OCI-LY1 (cell line): Measurements from ENCODE around the gene MACROD2.

ENCODE experiments used
- H2AFZ ChIP-seq: fragments of 200-600 bp; sonication (generic), shearing (Covaris generic); 2 replicates; pipeline ENCODE4 v1.6.0; 2014; ENCODE audit warnings: antibody characterized with exemption, mild to moderate bottlenecking, low read length
- H3F3A ChIP-seq: fragments of 200-600 bp; sonication (generic), shearing (Covaris generic); 2 replicates; pipeline ENCODE4 v1.6.0; 2014; ENCODE audit warnings: mild to moderate bottlenecking, antibody characterized with exemption, low read length, moderate library complexity; ENCODE audit not compliant: insufficient read depth
- H3K27ac ChIP-seq: fragments of 200-600 bp; sonication (generic); 2 replicates; pipeline ENCODE4 v1.5.1; 2014; ENCODE audit warnings: low read length, mixed run types, mild to moderate bottlenecking, low read depth; ENCODE audit not compliant: poor library complexity, severe bottlenecking
- H3K27me3 ChIP-seq: fragments of 200-600 bp; sonication (generic); 2 replicates; pipeline ENCODE4 v1.6.0; 2014; ENCODE audit warnings: antibody characterized with exemption, mild to moderate bottlenecking, low read length, moderate library complexity; ENCODE audit not compliant: insufficient read depth
- H3K36me3 ChIP-seq: fragments of 200-600 bp; sonication (generic); 2 replicates; pipeline ENCODE4 v1.6.1; 2014; ENCODE audit warnings: mild to moderate bottlenecking, antibody characterized with exemption, low read length, moderate library complexity, mixed read lengths; ENCODE audit not compliant: insufficient read depth
- H3K4me1 ChIP-seq: fragments of 200-600 bp; sonication (generic); 2 replicates; pipeline ENCODE4 v1.5.1; 2014; ENCODE audit warnings: mild to moderate bottlenecking, low read length, moderate library complexity; ENCODE audit not compliant: insufficient read depth, severe bottlenecking
- H3K4me2 ChIP-seq: fragments of 200-600 bp; sonication (generic), shearing (Covaris generic); 2 replicates; pipeline ENCODE4 v1.6.1; 2014; ENCODE audit warnings: low read length
- H3K4me3 ChIP-seq: fragments of 200-600 bp; sonication (generic); 2 replicates; pipeline ENCODE4 v1.5.1; 2014; ENCODE audit warnings: low read length, low read depth, mild to moderate bottlenecking, mixed read lengths; ENCODE audit not compliant: poor library complexity, severe bottlenecking
- H3K79me2 ChIP-seq: fragments of 200-600 bp; shearing (Covaris generic); 2 replicates; pipeline ENCODE4 v1.6.1; 2016; ENCODE audit warnings: mixed run types, low read length, mixed read lengths; ENCODE audit not compliant: insufficient read depth
- H3K9ac ChIP-seq: fragments of 200-600 bp; sonication (generic), shearing (Covaris generic); 2 replicates; pipeline ENCODE4 v1.6.1; 2014; ENCODE audit warnings: mild to moderate bottlenecking, low read length, mixed read lengths
- H3K9me2 ChIP-seq: fragments of 200-600 bp; sonication (generic), shearing (Covaris generic); 2 replicates; pipeline ENCODE4 v1.6.1; 2014; ENCODE audit warnings: low read depth, mild to moderate bottlenecking, low read length, mixed read lengths
- H3K9me3 ChIP-seq: fragments of 200-600 bp; shearing (Covaris generic); 2 replicates; pipeline ENCODE4 v1.6.1; 2014; ENCODE audit warnings: low read length, mixed read lengths
- H4K20me1 ChIP-seq: fragments of 200-600 bp; sonication (generic), shearing (Covaris generic); 2 replicates; pipeline ENCODE4 v1.6.0; 2016; ENCODE audit warnings: mild to moderate bottlenecking, low read length; ENCODE audit not compliant: insufficient read depth
- EZH2 ChIP-seq: fragments of 200-600 bp; sonication (generic), shearing (Covaris generic); IDR thresholded peaks from 2 replicates; pipeline ENCODE4 v1.8.0; 2017; ENCODE audit warnings: borderline replicate concordance, mixed run types, mild to moderate bottlenecking, antibody characterized with exemption, low read length, moderate library complexity, mixed read lengths
- TF ChIP-seq, protein P1 (sequence below): fragments of 200-600 bp; sonication (generic), shearing (Covaris generic); IDR thresholded peaks from 2 replicates; pipeline ENCODE4 v1.5.1; 2017; ENCODE audit warnings: mild to moderate bottlenecking, antibody characterized with exemption, low read length, moderate library complexity, mixed read lengths

Gene MACROD2

DNA sequence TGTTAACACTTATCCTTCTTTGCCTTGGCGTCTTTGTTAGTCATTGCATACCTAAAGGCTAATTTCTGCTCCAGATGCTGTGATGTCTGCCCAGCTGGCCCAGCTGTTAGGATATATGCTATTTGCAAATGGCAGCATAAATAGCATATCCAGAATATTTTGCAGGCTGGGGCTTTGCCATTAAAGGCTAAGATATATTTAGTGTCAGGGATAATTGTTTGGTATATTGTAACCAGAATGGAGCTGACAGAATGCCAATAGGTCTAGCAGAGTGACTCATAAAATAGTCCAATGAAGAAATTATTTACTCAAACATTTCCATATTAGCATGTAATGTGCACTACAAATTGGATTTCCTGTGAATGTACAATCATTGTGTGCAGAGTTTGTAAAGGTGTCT, 926.2 kb downstream of the MACROD2 start:
- Histone ChIP-seq H3K79me2 (no peaks in the 10 kb centered on the region), H3K9me3 (no peaks in the 10 kb centered on the region), H3K4me1 (no peaks in the 10 kb centered on the region), H3K27me3 (no peaks in the 10 kb centered on the region), H4K20me1 (no peaks in the 10 kb centered on the region), H3K4me2 (no peak overlapping the region), H3K9ac (no peak overlapping the region), H2AFZ (no peak overlapping the region), H3F3A (no peaks in the 10 kb centered on the region), H3K4me3 (no peak overlapping the region), H3K9me2 (no peaks in the 10 kb centered on the region), H3K27ac (no peak overlapping the region), H3K36me3 (no peaks in the 10 kb centered on the region)
- TF ChIP-seq, protein P1, sequence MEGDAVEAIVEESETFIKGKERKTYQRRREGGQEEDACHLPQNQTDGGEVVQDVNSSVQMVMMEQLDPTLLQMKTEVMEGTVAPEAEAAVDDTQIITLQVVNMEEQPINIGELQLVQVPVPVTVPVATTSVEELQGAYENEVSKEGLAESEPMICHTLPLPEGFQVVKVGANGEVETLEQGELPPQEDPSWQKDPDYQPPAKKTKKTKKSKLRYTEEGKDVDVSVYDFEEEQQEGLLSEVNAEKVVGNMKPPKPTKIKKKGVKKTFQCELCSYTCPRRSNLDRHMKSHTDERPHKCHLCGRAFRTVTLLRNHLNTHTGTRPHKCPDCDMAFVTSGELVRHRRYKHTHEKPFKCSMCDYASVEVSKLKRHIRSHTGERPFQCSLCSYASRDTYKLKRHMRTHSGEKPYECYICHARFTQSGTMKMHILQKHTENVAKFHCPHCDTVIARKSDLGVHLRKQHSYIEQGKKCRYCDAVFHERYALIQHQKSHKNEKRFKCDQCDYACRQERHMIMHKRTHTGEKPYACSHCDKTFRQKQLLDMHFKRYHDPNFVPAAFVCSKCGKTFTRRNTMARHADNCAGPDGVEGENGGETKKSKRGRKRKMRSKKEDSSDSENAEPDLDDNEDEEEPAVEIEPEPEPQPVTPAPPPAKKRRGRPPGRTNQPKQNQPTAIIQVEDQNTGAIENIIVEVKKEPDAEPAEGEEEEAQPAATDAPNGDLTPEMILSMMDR, result no peak
- no peak for TF ChIP-seq EZH2

DNA sequence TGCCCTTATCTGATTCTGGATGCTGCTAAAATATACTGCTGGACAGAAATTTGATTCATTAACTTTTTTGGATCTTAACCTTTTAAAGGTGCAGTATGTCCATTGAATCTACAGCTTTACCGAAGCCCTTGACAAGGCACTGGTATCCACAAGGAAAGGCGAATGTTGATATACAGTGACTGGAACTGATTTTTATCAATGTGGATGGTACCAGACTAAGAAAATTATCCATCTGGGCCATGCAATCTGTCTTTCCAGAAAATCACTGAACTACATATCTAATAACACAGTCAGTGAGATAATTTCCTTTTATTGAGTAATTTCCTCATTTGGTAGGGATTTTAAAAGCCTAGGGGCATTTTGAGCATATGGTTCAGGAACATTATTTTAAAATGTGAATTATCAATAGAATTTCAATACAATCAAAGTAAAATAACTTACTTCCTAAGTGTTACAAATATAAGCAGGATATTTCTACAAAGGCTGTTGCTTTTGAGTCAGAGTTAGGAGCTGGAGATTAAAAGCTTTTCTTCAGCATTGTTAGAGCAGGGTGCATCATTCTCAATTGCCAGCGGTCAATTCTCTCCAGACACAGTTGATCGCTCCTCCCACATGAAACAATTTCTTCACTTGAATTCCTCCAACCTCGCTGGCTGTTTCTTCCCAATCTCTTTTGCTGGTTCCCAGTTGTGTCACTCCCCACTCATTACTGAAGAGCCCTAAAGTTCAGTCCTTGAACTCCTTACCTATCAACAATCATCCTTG, 927.4 kb downstream of the MACROD2 start:
- Histone ChIP-seq H3K4me2 (no peak overlapping the region), H4K20me1 (no peaks in the 10 kb centered on the region), H3K4me3 (no peak overlapping the region), H3K27ac (no peak overlapping the region), H3K36me3 (no peaks in the 10 kb centered on the region), H3F3A (no peaks in the 10 kb centered on the region), H3K4me1 (no peaks in the 10 kb centered on the region), H3K9me2 (no peaks in the 10 kb centered on the region), H3K27me3 (no peaks in the 10 kb centered on the region), H3K79me2 (no peaks in the 10 kb centered on the region), H3K9me3 (no peaks in the 10 kb centered on the region), H3K9ac (no peak overlapping the region), H2AFZ (no peak overlapping the region)
- TF ChIP-seq EZH2, result no peak
- TF ChIP-seq, protein P1, result no peak

DNA sequence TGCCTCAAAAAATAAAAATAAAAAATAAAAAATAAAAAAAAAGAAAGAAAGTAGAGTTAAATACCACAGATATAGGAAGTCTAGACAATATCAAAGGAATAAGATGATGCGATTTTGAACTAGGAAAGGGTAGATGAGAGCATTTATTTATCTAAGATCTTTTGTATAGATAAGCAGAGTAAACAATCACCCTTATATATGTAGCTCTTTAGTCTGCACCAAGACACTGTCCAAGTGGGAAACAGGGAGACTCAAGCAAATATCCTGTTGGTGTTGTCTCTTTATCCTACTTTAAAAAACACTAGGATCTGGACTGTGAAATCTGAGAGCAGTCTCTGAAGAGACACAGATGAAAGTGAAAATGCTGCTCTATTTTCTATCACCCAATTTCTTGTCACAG, 929.1 kb downstream of the MACROD2 start:
- Histone ChIP-seq H3K9me2 (no peaks in the 10 kb centered on the region), H2AFZ (no peak overlapping the region), H3F3A (no peaks in the 10 kb centered on the region), H3K9ac (no peak overlapping the region), H4K20me1 (no peaks in the 10 kb centered on the region), H3K27me3 (no peaks in the 10 kb centered on the region), H3K36me3 (no peaks in the 10 kb centered on the region), H3K9me3 (no peaks in the 10 kb centered on the region), H3K4me1 (no peaks in the 10 kb centered on the region), H3K4me2 (no peak overlapping the region), H3K79me2 (no peaks in the 10 kb centered on the region), H3K27ac (no peak overlapping the region), H3K4me3 (no peak overlapping the region)
- TF ChIP-seq, protein P1, result no peak
- TF ChIP-seq EZH2, result no peak
